Measurements from ENCODE around the gene ULK4.
A peak's percentile ranks its signal among the peaks of the same experiment; 100 is the strongest.

ULK4 gene

DNA sequence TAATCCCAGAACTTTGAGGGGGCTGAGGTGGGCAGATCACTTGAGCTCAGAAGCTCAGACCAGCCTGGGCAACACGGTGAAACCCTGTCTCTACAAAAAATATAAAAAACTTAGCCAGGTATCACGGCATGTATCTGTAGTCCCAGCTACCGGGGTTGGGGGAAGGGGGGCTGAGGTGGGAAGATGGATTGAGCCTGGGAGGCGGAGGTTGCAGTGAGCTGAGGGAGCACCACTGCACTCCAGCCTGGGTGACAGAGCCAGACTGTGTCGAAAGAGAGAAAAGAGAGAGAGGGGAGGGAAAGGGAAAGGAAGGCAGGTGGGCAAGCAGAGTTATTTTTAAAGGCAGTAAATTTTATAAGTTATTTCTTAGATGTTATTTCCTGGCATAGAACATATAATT lies 368.1 kb downstream of the ULK4 start:
- TF ChIP-seq, protein P1, sequence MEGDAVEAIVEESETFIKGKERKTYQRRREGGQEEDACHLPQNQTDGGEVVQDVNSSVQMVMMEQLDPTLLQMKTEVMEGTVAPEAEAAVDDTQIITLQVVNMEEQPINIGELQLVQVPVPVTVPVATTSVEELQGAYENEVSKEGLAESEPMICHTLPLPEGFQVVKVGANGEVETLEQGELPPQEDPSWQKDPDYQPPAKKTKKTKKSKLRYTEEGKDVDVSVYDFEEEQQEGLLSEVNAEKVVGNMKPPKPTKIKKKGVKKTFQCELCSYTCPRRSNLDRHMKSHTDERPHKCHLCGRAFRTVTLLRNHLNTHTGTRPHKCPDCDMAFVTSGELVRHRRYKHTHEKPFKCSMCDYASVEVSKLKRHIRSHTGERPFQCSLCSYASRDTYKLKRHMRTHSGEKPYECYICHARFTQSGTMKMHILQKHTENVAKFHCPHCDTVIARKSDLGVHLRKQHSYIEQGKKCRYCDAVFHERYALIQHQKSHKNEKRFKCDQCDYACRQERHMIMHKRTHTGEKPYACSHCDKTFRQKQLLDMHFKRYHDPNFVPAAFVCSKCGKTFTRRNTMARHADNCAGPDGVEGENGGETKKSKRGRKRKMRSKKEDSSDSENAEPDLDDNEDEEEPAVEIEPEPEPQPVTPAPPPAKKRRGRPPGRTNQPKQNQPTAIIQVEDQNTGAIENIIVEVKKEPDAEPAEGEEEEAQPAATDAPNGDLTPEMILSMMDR (IDR thresholded peaks at IDR 0.05; ENCODE audit: insufficient read depth, low read depth, low read length, missing control alignments): no peak

DNA sequence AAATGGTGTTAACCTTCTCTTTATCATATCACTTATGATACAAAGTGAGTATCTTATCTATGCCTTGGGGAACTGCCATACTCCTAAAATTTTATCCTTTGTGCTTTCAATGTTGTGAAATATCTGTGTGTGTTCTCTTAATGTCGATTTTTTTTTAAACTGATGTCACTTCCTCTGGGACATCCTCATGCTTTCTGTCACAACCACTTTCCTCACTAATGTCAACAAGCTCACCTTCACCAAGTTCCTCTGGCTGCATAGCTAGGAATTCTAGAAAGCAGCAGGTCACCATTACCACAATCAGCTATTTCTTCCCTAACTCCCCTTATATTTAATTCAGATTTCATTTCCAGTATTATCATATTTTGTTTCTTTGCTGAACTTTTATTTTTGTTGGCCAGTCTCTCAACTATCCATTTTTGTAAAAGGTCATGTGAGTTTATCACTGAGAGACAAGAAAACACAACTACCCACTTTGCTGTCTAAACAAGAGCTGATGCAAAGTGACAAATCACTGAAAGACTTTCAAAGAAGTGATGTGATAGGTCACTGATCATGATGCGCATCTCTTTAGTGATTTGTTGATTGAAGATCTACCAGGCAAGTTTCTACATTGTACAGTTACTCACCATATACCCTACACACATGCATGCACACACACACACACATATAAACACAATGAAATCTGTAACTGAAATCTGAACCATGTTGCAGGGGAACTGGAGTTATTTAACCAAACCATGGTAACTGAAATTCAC lies 369.0 kb downstream of the ULK4 start:
- H3K4me3 ChIP-seq (ENCODE audit: low read depth, low read length): no peak overlapping the region
- TF ChIP-seq, protein P1 (IDR thresholded peaks at IDR 0.05; ENCODE audit: insufficient read depth, low read depth, low read length, missing control alignments): no peak
- DNase-seq (ENCODE audit: low read depth): no peak

More for the DNA sequence above, 368.1 kb downstream of the ULK4 start:
- DNase-seq (ENCODE audit: low read depth): no peak
- no peak overlapping the region for H3K4me3 ChIP-seq (ENCODE audit: low read depth, low read length)

DNA sequence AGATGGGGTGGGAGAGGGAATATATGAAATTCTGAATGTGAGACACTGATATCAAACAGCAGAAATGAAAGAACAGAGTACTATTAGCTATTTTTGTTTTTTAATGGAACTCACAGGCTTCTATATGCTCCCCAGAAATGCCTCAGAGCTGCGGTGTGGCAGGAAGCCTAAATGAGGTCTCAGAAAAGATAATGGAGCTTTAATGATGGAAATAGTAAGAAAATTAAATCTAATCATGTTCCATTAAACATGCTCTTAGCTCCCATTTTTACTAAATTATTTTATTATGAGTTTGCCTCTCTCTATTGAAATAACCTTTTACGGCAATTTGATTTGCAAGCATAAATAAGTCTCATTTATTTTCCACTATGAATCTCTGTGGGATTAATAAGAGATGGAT lies 378.9 kb downstream of the ULK4 start:
- TF ChIP-seq, protein P1 (IDR thresholded peaks at IDR 0.05; ENCODE audit: insufficient read depth, low read depth, low read length, missing control alignments): no peak
- no peak for DNase-seq (ENCODE audit: low read depth)
- H3K4me3 ChIP-seq (ENCODE audit: low read depth, low read length): no peak overlapping the region

DNA sequence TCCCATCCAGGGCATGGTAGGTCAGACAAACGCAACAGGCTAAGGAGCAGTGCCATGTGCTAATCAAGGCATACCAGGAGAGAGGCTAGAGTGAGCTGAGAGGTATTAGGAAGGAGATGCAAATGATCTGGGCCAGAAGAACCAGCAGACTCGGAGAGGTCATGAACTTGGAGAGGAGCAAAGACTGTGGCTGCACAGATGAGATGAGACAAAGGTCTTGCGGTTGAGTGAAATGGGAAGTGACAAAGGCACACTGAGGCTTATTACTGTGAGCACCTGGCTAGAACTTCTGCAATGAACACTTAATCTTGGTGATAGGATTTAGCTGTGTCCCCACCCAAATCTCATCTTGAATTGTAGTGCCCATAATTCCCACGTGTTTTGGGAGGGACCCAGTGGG lies 380.2 kb downstream of the ULK4 start:
- peak; percentile 85 for DNase-seq (ENCODE audit: low read depth)

DNA sequence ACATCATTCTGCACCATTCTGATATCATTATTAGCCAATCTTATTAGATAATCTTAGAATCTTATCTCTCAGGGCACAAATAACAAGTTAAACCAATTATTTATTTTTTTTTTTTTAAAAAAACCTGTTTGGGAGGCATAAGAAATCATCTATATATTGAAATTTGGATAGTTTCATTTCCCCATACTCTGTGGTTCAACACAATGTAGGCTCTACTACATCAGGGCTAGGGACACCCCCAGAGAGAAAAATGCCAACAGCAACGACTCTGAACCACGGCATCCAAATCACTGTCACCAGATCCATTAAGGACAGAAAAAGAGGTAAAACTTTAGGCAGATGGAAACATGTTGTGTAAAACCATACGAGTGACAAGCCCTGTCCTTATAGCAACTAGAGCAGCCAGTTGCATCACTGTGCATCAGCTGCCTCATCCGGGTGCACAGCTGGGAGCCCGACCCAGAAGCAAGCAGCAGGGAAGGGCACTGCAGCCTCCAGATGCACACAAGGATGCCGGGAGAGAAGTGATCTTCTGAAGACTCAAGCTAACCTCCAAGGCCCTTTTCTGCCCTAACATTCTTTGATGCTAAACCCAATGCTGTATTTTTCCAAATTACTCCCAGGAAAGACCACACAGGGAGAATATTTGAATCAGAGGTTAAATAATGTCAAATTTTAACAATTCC lies 381.5 kb downstream of the ULK4 start:
- DNase-seq (ENCODE audit: low read depth): no peak
- H3K4me3 ChIP-seq (ENCODE audit: low read depth, low read length): no peak overlapping the region
- TF ChIP-seq, protein P1 (IDR thresholded peaks at IDR 0.05; ENCODE audit: insufficient read depth, low read depth, low read length, missing control alignments): no peak

More for the DNA sequence above, 380.2 kb downstream of the ULK4 start:
- TF ChIP-seq, protein P1 (IDR thresholded peaks at IDR 0.05; ENCODE audit: insufficient read depth, low read depth, low read length, missing control alignments): no peak
- no peak overlapping the region for H3K4me3 ChIP-seq (ENCODE audit: low read depth, low read length)

DNA sequence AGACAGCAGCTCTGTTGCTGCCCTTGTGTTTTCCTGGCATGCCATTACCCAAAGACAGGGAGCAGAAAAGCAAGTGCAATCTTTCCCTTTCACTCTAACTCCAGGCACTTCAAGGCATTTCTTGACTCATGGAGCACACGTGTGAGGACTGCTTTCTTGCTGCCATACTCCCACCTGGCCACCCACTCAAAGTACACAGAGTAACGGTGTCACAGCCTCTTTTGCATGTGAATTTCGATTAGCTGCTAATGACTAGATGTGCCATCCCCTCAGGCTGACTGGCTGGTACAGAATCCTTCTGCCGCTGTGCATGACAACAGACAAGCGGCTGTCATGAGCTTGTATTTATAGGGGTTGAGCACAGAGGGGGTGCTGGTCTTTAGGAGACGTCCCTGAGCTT lies 382.0 kb downstream of the ULK4 start:
- H3K4me3 ChIP-seq (ENCODE audit: low read depth, low read length): no peak overlapping the region
- TF ChIP-seq, protein P1 (IDR thresholded peaks at IDR 0.05; ENCODE audit: insufficient read depth, low read depth, low read length, missing control alignments): no peak

More for the DNA sequence above, 382.0 kb downstream of the ULK4 start:
- DNase-seq (ENCODE audit: low read depth): no peak
